HepG2 (cell line): ENCODE measurements around the gene RASGRF1. TPM values are rescaled to one million over a fixed set of nuclear protein-coding genes. Genes with fewer than 3 reads are reported as not detected.
A peak's percentile ranks its signal among the peaks of the same experiment; 100 is the strongest.

Source experiments
- ATAC-seq: fragments of 200-7000 bp; cut with Tn5 transposase; 3 replicates; pipeline ENCODE4 v1.9.1; 2020; ENCODE audit warnings: mild to moderate bottlenecking, moderate library complexity
- BruUV-seq: library from RNA; stranded (reverse); fragments of 400-500 nt; replicated peaks from 2 replicates; lab custom pipeline; 2021; lab: Mats Ljungman, UMichigan
- CTCF ChIA-PET: fragments of 300-600 bp; formaldehyde crosslinking; extraction: SDS; loops from one replicate; lab custom pipeline; 2021; ENCODE audit warnings: low total read pairs, inconsistent platforms, low intra/inter-chr PET ratio; lab: Yijun Ruan, JAX
- POLR2A ChIA-PET: fragments of 350-600 bp; sonication (Branson Sonifier 250); formaldehyde crosslinking; loops from one replicate; lab custom pipeline; 2020; ENCODE audit warnings: antibody characterized with exemption, inconsistent platforms; lab: Yijun Ruan, JAX
- DNase-seq: peaks from one replicate; pipeline ENCODE4 v3.0.0-alpha.2; 2015; ENCODE audit warnings: low spot score
- FAIRE-seq: peaks from 3 replicates; lab custom pipeline; 2011; peaks lifted over from hg19 to GRCh38; lab: Jason Lieb, UNC
- H2AFZ ChIP-seq: one replicate; pipeline ENCODE4 v1.6.1; 2011; ENCODE audit warnings: low read length, inconsistent platforms
- H3K27ac ChIP-seq: fragments of 300-600 bp; 3 replicates; pipeline ENCODE4 v1.8.0; 2011; ENCODE audit warnings: mixed run types, mild to moderate bottlenecking, mixed read lengths, low read length, inconsistent platforms; ENCODE audit not compliant: insufficient read depth; ENCODE audit errors: extremely low read length
- H3K27me3 ChIP-seq, 2 experiments: fragments of 200-600 bp in 1 of 2; 2 replicates in 1 of 2; 3 replicates in 1 of 2; pipeline versions ENCODE4 v1.6.0 to v1.8.0; 2011; ENCODE audit warnings: low read length in 2 of 2, mild to moderate bottlenecking in 2 of 2, moderate library complexity in 2 of 2, inconsistent platforms in 1 of 2; ENCODE audit not compliant: insufficient read depth in 2 of 2, control insufficient read depth in 1 of 2
- H3K36me3 ChIP-seq, 2 experiments: fragments of 200-600 bp in 1 of 2; replicated peaks in 1 of 2; 2 replicates in 1 of 2; 3 replicates in 1 of 2; pipeline versions ENCODE4 v1.5.1 to v1.8.0; 2011; ENCODE audit warnings: low read length in 2 of 2, inconsistent platforms in 1 of 2; ENCODE audit not compliant: insufficient read depth in 2 of 2, control insufficient read depth in 1 of 2
- H3K4me1 ChIP-seq: 2 replicates; pipeline ENCODE4 v1.5.1; 2012; ENCODE audit warnings: low read length, inconsistent platforms; ENCODE audit not compliant: insufficient read depth
- H3K4me2 ChIP-seq: 2 replicates; pipeline ENCODE4 v1.6.0; 2011; ENCODE audit warnings: low read depth, low read length, inconsistent platforms
- H3K4me3 ChIP-seq, 3 experiments: fragments of 200-600 bp in 1 of 3; sonication (generic), shearing (Covaris generic) in 1 of 3; replicated peaks in 1 of 3; 2 replicates each; pipeline ENCODE4 v1.5.1; 2011 to 2016; ENCODE audit warnings: low read length in 3 of 3, inconsistent platforms in 2 of 3, low read depth in 2 of 3, mild to moderate bottlenecking in 2 of 3, control low read depth in 1 of 3, mixed read lengths in 1 of 3; ENCODE audit not compliant: insufficient read depth in 1 of 3
- H3K79me2 ChIP-seq: one replicate; pipeline ENCODE4 v1.6.1; 2011; ENCODE audit warnings: low read length, inconsistent platforms; ENCODE audit not compliant: insufficient read depth
- H3K9ac ChIP-seq: 2 replicates; pipeline ENCODE4 v1.6.0; 2011; ENCODE audit warnings: mild to moderate bottlenecking, low read depth, low read length, inconsistent platforms; ENCODE audit not compliant: insufficient read depth
- H3K9me3 ChIP-seq: 2 replicates; pipeline ENCODE4 v1.5.1; 2012; ENCODE audit warnings: mild to moderate bottlenecking, low read length
- H4K20me1 ChIP-seq: 2 replicates; pipeline ENCODE4 v1.6.0; 2011; ENCODE audit warnings: inconsistent platforms, mild to moderate bottlenecking, low read length, moderate library complexity; ENCODE audit not compliant: insufficient read depth
- AGO2 ChIP-seq: fragments of 200-400 bp; formaldehyde crosslinking; optimal IDR thresholded peaks from 2 replicates; pipeline ENCODE3; 2017; ENCODE audit warnings: mild to moderate bottlenecking, low read depth, low read length, moderate library complexity
- NR2C2 ChIP-seq: sonication (generic); formaldehyde crosslinking; IDR thresholded peaks from 2 replicates; pipeline ENCODE4 v1.4.0; 2020; ENCODE audit warnings: missing genetic modification reagents, mild to moderate bottlenecking, moderate library complexity, borderline replicate concordance
- PLRG1 ChIP-seq: fragments of 450-650 bp; conservative IDR thresholded peaks from 2 replicates; pipeline ENCODE4 v1.6.1; 2016
- POLR2G ChIP-seq: fragments of 200-400 bp; formaldehyde crosslinking; IDR thresholded peaks from 2 replicates; pipeline ENCODE4 v1.6.1; 2018; ENCODE audit warnings: mild to moderate bottlenecking, low read depth, low read length, moderate library complexity
- RFXANK ChIP-seq: IDR thresholded peaks from 2 replicates; pipeline ENCODE4 v1.6.1; 2016
- ZNF235 ChIP-seq: sonication (generic); formaldehyde crosslinking; IDR thresholded peaks from 2 replicates; pipeline ENCODE4 v1.8.1; 2023; ENCODE audit warnings: mild to moderate bottlenecking, missing genetic modification reagents, borderline replicate concordance
- ZNF446 ChIP-seq: sonication (generic); formaldehyde crosslinking; IDR thresholded peaks from 2 replicates; pipeline ENCODE4 v1.5.0; 2020; ENCODE audit warnings: mild to moderate bottlenecking, missing genetic modification reagents
- ZSCAN25 ChIP-seq: sonication (generic); formaldehyde crosslinking; IDR thresholded peaks from 2 replicates; pipeline ENCODE4 v1.8.0; 2022; ENCODE audit warnings: mild to moderate bottlenecking, missing genetic modification reagents
- WGBS: methylation state at CpG from one replicate; pipeline ENCODE4 v1.1.6; 2017; ENCODE audit warnings: low lambda C conversion rate; 5-methylcytosine and 5-hydroxymethylcytosine counted together
- in situ Hi-C: cut with HindIII; loops from 2 replicates; pipeline ENCODE4 v1.10.0; 2017; ENCODE audit warnings: low pct_unique_long_range_greater_than_20kb; ENCODE audit not compliant: extremely low pct_ligation_motif_present
- intact Hi-C: fragments of 100-400 bp; cut with micrococcal nuclease; formaldehyde crosslinking; loops from one replicate; pipeline ENCODE4 v1.10.0; 2022; ENCODE audit not compliant: unreplicated experiment
- polyA plus RNA-seq, 8 experiments: library from polyadenylated mRNA; depleted of rRNA in 3 of 8; stranded (reverse) in 7 of 8; unstranded in 1 of 8; fragments of >200 nt; fragmentation: Illumina TruSeq in 4 of 8; extraction: Trizol in 4 of 8; gene quantifications; 2 replicates each; pipeline versions ENCODE4 v1.2.1 to v1.2.3, GENCODE V29; 2011 to 2016; ENCODE audit warnings: low read depth in 4 of 8, missing spikeins in 1 of 8, mixed read lengths in 1 of 8; ENCODE audit not compliant: insufficient read depth in 1 of 8
- total RNA-seq, 5 experiments: library from RNA; depleted of rRNA; stranded (reverse); fragments of >200 nt; fragmentation: Illumina TruSeq; extraction: Trizol; gene quantifications; 2 replicates each; pipeline ENCODE4 v1.2.3, GENCODE V29; 2016; ENCODE audit warnings: low read depth in 1 of 5
- TF ChIP-seq, protein P1 (sequence below): sonication (generic); formaldehyde crosslinking; IDR thresholded peaks from 2 replicates; pipeline ENCODE4 v1.4.0; 2020; ENCODE audit warnings: missing genetic modification reagents, borderline replicate concordance

Gene RASGRF1
- total and polyA plus RNA-seq, 2 of the 13 experiments (the other 11 are each of a cell fraction or from before 2014, with no cell fraction given), result 0.55 to 3.0 TPM

DNA sequence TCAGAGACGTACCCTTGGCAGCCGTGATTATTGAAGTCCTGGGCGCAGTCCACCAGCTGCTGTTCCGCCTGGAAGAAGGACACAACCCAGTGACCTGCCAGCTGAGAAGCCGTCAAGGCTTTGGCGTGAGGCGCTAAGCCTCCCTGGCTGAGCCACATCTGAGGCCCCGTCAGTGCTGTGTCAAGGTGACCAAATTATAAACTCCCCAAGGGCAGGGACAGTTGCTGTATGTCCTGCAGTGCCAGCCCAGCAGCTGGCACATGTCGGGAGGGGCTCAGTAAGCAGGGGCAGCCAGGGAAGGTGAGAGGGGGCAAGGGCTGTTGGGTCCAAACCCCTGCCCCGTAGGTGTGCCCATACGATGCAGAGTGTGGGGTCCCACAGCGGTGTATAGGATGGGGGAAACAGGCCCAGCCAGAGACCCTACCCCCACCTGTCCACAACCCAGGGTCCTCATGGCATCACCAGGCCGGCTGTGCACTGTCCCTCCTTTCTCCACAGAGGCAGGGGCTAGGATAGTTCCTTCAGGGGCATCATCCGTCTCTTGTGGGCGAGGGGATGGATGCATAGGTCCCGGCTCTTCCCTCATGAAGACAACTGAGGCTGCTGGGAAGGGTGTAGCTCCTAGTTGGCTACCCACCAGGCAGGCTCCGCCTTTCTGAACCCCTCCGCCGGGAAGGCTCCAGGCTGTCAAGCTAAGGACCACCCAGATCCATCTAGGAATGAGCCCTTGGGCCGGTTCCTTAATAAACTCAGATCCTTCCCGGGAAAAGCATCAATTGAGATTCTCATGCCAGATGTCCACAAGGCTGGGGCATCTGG lies 158.9 kb downstream of the RASGRF1 start:
- no TSS peak for BruUV-seq
- Histone ChIP-seq H3K79me2 (no peaks in the 10 kb centered on the region), H3K36me3 (peaks cover 37 to 75% of the 10 kb centered on the region in 2 experiments), H3K4me2 (no peak overlapping the region), H2AFZ (no peak overlapping the region), H4K20me1 (no peaks in the 10 kb centered on the region), H3K9me3 (no peaks in the 10 kb centered on the region), H3K4me1 (no peaks in the 10 kb centered on the region), H3K27ac (no peak overlapping the region), H3K27me3 (no peaks in the 10 kb centered on the region), H3K9ac (no peak overlapping the region), H3K4me3 (no peak overlapping the region)
- CTCF ChIA-PET, result no interaction called here
- no peak for DNase-seq
- TF ChIP-seq, protein P1, sequence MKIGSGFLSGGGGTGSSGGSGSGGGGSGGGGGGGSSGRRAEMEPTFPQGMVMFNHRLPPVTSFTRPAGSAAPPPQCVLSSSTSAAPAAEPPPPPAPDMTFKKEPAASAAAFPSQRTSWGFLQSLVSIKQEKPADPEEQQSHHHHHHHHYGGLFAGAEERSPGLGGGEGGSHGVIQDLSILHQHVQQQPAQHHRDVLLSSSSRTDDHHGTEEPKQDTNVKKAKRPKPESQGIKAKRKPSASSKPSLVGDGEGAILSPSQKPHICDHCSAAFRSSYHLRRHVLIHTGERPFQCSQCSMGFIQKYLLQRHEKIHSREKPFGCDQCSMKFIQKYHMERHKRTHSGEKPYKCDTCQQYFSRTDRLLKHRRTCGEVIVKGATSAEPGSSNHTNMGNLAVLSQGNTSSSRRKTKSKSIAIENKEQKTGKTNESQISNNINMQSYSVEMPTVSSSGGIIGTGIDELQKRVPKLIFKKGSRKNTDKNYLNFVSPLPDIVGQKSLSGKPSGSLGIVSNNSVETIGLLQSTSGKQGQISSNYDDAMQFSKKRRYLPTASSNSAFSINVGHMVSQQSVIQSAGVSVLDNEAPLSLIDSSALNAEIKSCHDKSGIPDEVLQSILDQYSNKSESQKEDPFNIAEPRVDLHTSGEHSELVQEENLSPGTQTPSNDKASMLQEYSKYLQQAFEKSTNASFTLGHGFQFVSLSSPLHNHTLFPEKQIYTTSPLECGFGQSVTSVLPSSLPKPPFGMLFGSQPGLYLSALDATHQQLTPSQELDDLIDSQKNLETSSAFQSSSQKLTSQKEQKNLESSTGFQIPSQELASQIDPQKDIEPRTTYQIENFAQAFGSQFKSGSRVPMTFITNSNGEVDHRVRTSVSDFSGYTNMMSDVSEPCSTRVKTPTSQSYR (CRISPR knock-in tag), result no peak
- TF ChIP-seq ZNF446 (CRISPR knock-in tag) (no peak), AGO2 (peak; percentile 60), RFXANK (CRISPR knock-in tag) (no peak), PLRG1 (no peak), POLR2G (0 out of 2 replicates have a peak, but pooled peaks have one; percentile 7), ZNF235 (CRISPR knock-in tag) (no peak), NR2C2 (CRISPR knock-in tag) (no peak), ZSCAN25 (CRISPR knock-in tag) (no peak)
- ATAC-seq, result no peak; the same call in 2 of the 3 replicates
- no peak for FAIRE-seq
- intact Hi-C loops, result no loop called here
- in situ Hi-C loops, result no loop called here
- 93% methylated on average over 15 of the region's 21 CpGs for WGBS
- POLR2A ChIA-PET, result no interaction called here
